HG03460 (cell line): ENCODE results near the gene LRRC1.
A peak's percentile ranks its signal among the peaks of the same experiment; 100 is the strongest.

Source experiments
- ATAC-seq: cut with Tn5 transposase; IDR thresholded peaks from one replicate; pipeline ENCODE4 v1.9.1; 2021; ENCODE audit not compliant: unreplicated experiment

LRRC1 gene

GRCh38 chr6:53951383-53951782 lies 156.6 kb downstream of the LRRC1 start:
- no peak for ATAC-seq

- peak; percentile 86 for ATAC-seq
Observed at GRCh38 chr6:53956068-53956711, 161.4 kb downstream of the LRRC1 start.

GRCh38 chr6:53956804-53957203 lies 162.0 kb downstream of the LRRC1 start:
- no peak for ATAC-seq

GRCh38 chr6:53959717-53960116 lies 164.9 kb downstream of the LRRC1 start:
- no peak for ATAC-seq

GRCh38 chr6:53960311-53960710 lies 165.5 kb downstream of the LRRC1 start:
- no peak for ATAC-seq

- ATAC-seq, result no peak
Observed at GRCh38 chr6:53961679-53962370, 167.0 kb downstream of the LRRC1 start.

- ATAC-seq, result no peak
Observed at GRCh38 chr6:53962646-53963045, 167.8 kb downstream of the LRRC1 start.

GRCh38 chr6:53967415-53967814 lies 172.6 kb downstream of the LRRC1 start:
- ATAC-seq, result no peak
